Neural cell (in vitro differentiated cells): ENCODE results near the gene FARP1. TPM values are rescaled to one million over a fixed set of nuclear protein-coding genes. Genes with fewer than 3 reads are reported as not detected.

ENCODE experiments used
- H2AFZ ChIP-seq: fragments of 200-600, 300-800 bp; sonication (generic), shearing (Covaris generic); 2 replicates; pipeline ENCODE4 v1.6.0; 2014; ENCODE audit warnings: low read depth, mild to moderate bottlenecking, antibody characterized with exemption, low read length, moderate library complexity
- H3F3A ChIP-seq: fragments of 200-600 bp; shearing (Covaris generic); 2 replicates; pipeline ENCODE4 v1.6.1; 2016; ENCODE audit warnings: mild to moderate bottlenecking, moderate library complexity, mixed read lengths, antibody characterized with exemption, low read length; ENCODE audit not compliant: insufficient read depth, poor library complexity, severe bottlenecking
- H3K27ac ChIP-seq: fragments of 200-600, 300-800 bp; sonication (generic), shearing (Covaris generic); 2 replicates; pipeline ENCODE4 v1.5.1; 2014; ENCODE audit warnings: mild to moderate bottlenecking, low read length, moderate library complexity
- H3K27me3 ChIP-seq: fragments of 300-800, 200-600 bp; sonication (generic), shearing (Covaris generic); 2 replicates; pipeline ENCODE4 v1.6.0; 2014; ENCODE audit warnings: mild to moderate bottlenecking, low read depth, low read length, moderate library complexity; ENCODE audit not compliant: insufficient read depth
- H3K36me3 ChIP-seq: fragments of 300-800, 200-600 bp; sonication (generic), shearing (Covaris generic); 2 replicates; pipeline ENCODE4 v1.5.1; 2014; ENCODE audit warnings: mild to moderate bottlenecking, antibody characterized with exemption, low read length, moderate library complexity; ENCODE audit not compliant: insufficient read depth
- H3K4me2 ChIP-seq: fragments of 300-800, 200-600 bp; sonication (generic), shearing (Covaris generic); 2 replicates; pipeline ENCODE4 v1.6.0; 2014; ENCODE audit warnings: mild to moderate bottlenecking, low read length
- H3K4me3 ChIP-seq: fragments of 300-800, 200-600 bp; sonication (generic), shearing (Covaris generic); 2 replicates; pipeline ENCODE4 v1.5.1; 2014; ENCODE audit warnings: mild to moderate bottlenecking, low read length, moderate library complexity
- H3K79me2 ChIP-seq: fragments of 200-600 bp; shearing (Covaris generic); replicated peaks from 2 replicates; pipeline ENCODE4 v1.6.0; 2014; ENCODE audit warnings: mild to moderate bottlenecking, low read length, moderate library complexity; ENCODE audit not compliant: insufficient read depth
- H3K9ac ChIP-seq: fragments of 300-800, 200-600 bp; sonication (generic), shearing (Covaris generic); 2 replicates; pipeline ENCODE4 v1.6.1; 2016; ENCODE audit warnings: mild to moderate bottlenecking, low read length, mixed read lengths
- H3K9me2 ChIP-seq: fragments of 200-600 bp; shearing (Covaris generic); 2 replicates; pipeline ENCODE4 v1.6.1; 2016; ENCODE audit warnings: mild to moderate bottlenecking, low read length, mixed read lengths; ENCODE audit not compliant: insufficient read depth
- H3K9me3 ChIP-seq: fragments of 200-600, 300-800 bp; sonication (generic), shearing (Covaris generic); 2 replicates; pipeline ENCODE4 v1.6.1; 2016; ENCODE audit warnings: mild to moderate bottlenecking, mixed run types, low read length, moderate library complexity, mixed read lengths
- H4K20me1 ChIP-seq: fragments of 200-600 bp; shearing (Covaris generic); 2 replicates; pipeline ENCODE4 v1.6.1; 2016; ENCODE audit warnings: mild to moderate bottlenecking, mixed run types; ENCODE audit not compliant: insufficient read depth
- CTCF ChIP-seq: fragments of 450-650 bp; IDR thresholded peaks from 2 replicates; pipeline ENCODE4 v1.5.1; 2014; ENCODE audit warnings: antibody characterized with exemption, mild to moderate bottlenecking, moderate library complexity; ENCODE audit not compliant: poor library complexity, severe bottlenecking
- EP300 ChIP-seq: fragments of 450-650 bp; conservative IDR thresholded peaks from 2 replicates; pipeline ENCODE4 v1.6.1; 2014; ENCODE audit warnings: antibody characterized with exemption, mild to moderate bottlenecking, moderate library complexity; ENCODE audit not compliant: poor library complexity, severe bottlenecking
- EZH2 ChIP-seq: fragments of 200-600, 300-800 bp; shearing (Covaris generic), sonication (generic); IDR thresholded peaks from 2 replicates; pipeline ENCODE4 v1.6.1; 2014; ENCODE audit warnings: antibody characterized with exemption, low read length, borderline replicate concordance, mild to moderate bottlenecking; ENCODE audit not compliant: insufficient read depth, poor library complexity, severe bottlenecking
- MXI1 ChIP-seq: fragments of 450-650 bp; conservative IDR thresholded peaks from 2 replicates; pipeline ENCODE4 v1.6.1; 2014; ENCODE audit warnings: antibody characterized with exemption, mild to moderate bottlenecking; ENCODE audit not compliant: poor library complexity, severe bottlenecking
- POLR2AphosphoS5 ChIP-seq: IDR thresholded peaks from 2 replicates; pipeline ENCODE4 v1.6.1; 2012
- RAD21 ChIP-seq: fragments of 450-650 bp; conservative IDR thresholded peaks from 2 replicates; pipeline ENCODE4 v1.6.1; 2014; ENCODE audit warnings: antibody characterized with exemption, mild to moderate bottlenecking, moderate library complexity
- SMC3 ChIP-seq: fragments of 450-650 bp; conservative IDR thresholded peaks from 2 replicates; pipeline ENCODE4 v1.6.1; 2014; ENCODE audit warnings: antibody characterized with exemption, mild to moderate bottlenecking, moderate library complexity; ENCODE audit not compliant: poor library complexity
- TAF1 ChIP-seq: IDR thresholded peaks from 2 replicates; pipeline ENCODE4 v1.6.1; 2012; ENCODE audit warnings: low read depth
- polyA plus RNA-seq: library from polyadenylated mRNA; depleted of rRNA; stranded (reverse); fragments of >200 nt; gene quantifications from 2 replicates; pipeline ENCODE4 v1.2.3, GENCODE V29; 2014
- TF ChIP-seq, protein P1 (sequence below): IDR thresholded peaks from 2 replicates; pipeline ENCODE4 v1.6.1; 2012; ENCODE audit warnings: borderline replicate concordance

FARP1 gene
- polyA plus RNA-seq, 1 donor from 2014 or later: 19.7 TPM

DNA sequence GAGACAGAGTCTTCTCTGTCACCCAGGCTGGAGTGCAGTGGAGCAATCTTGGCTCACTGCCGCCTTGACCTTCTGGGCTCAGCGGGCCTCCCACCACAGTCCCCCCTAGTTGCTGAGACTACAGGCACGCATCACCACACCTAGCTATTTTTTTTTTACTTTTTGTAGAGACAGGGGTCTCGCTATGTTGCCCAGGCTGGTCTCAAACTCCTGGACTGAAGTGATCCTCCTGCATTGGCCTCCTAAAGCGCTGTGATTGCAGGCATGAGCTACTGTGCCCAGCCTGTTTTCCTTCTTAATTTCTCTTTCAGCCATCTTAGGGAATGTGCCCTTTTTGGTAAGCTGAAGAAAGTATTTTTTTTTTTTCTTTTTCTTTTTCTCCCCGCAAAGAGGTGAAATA lies 76.8 kb downstream of the FARP1 start:
- Histone ChIP-seq H4K20me1 (no peaks in the 10 kb centered on the region), H3K9ac (no peak overlapping the region), H3K36me3 (no peaks in the 10 kb centered on the region), H3F3A (no peaks in the 10 kb centered on the region), H3K9me3 (no peaks in the 10 kb centered on the region), H3K4me3 (no peak overlapping the region), H3K9me2 (no peaks in the 10 kb centered on the region), H3K27me3 (no peaks in the 10 kb centered on the region), H3K79me2 (peaks cover 15% of the 10 kb centered on the region), H3K27ac (no peak overlapping the region), H2AFZ (no peak overlapping the region), H3K4me2 (no peak overlapping the region)
- no peak for TF ChIP-seq TAF1
- TF ChIP-seq SMC3: no peak
- TF ChIP-seq, protein P1, sequence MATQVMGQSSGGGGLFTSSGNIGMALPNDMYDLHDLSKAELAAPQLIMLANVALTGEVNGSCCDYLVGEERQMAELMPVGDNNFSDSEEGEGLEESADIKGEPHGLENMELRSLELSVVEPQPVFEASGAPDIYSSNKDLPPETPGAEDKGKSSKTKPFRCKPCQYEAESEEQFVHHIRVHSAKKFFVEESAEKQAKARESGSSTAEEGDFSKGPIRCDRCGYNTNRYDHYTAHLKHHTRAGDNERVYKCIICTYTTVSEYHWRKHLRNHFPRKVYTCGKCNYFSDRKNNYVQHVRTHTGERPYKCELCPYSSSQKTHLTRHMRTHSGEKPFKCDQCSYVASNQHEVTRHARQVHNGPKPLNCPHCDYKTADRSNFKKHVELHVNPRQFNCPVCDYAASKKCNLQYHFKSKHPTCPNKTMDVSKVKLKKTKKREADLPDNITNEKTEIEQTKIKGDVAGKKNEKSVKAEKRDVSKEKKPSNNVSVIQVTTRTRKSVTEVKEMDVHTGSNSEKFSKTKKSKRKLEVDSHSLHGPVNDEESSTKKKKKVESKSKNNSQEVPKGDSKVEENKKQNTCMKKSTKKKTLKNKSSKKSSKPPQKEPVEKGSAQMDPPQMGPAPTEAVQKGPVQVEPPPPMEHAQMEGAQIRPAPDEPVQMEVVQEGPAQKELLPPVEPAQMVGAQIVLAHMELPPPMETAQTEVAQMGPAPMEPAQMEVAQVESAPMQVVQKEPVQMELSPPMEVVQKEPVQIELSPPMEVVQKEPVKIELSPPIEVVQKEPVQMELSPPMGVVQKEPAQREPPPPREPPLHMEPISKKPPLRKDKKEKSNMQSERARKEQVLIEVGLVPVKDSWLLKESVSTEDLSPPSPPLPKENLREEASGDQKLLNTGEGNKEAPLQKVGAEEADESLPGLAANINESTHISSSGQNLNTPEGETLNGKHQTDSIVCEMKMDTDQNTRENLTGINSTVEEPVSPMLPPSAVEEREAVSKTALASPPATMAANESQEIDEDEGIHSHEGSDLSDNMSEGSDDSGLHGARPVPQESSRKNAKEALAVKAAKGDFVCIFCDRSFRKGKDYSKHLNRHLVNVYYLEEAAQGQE: no peak
- no peak for TF ChIP-seq RAD21
- no peak for TF ChIP-seq POLR2AphosphoS5

DNA sequence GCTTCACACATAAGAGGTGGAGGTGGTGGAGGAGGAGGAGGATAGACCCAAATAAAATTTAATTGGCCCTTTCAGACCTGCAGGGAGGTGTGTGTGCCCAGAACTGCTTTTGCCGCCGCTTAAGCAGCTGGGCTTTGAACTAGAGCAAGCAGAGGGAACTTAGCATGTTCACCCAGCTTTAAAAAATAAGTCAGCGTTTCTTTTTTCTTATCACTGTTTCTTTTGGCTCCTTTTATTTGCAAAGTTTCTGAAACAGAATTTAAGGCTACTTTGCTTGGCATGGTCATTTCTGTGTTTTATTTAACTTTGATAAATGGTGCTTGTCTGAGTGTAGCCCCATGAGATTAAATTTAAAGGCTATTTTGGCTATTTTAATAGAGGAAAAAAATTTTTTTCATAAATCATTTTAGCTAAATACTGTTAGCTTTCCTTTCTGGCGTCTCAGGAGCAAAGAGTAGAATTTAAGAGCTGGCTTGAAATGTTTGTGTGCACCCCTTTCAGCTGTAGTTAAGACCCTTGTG lies 77.4 kb downstream of the FARP1 start:
- Histone ChIP-seq H3K27ac (no peak overlapping the region), H3K9me3 (no peaks in the 10 kb centered on the region), H3K79me2 (peaks cover 15% of the 10 kb centered on the region), H3K4me3 (no peak overlapping the region), H3K9ac (no peak overlapping the region), H3K9me2 (no peaks in the 10 kb centered on the region), H2AFZ (no peak overlapping the region), H3K27me3 (no peaks in the 10 kb centered on the region), H3F3A (no peaks in the 10 kb centered on the region), H3K36me3 (no peaks in the 10 kb centered on the region), H3K4me2 (no peak overlapping the region), H4K20me1 (no peaks in the 10 kb centered on the region)
- TF ChIP-seq, protein P1: no peak
- TF ChIP-seq EP300: no peak
- TF ChIP-seq POLR2AphosphoS5: no peak
- no peak for TF ChIP-seq TAF1
- TF ChIP-seq EZH2: no peak
- no peak for TF ChIP-seq RAD21
- no peak for TF ChIP-seq MXI1
- no peak for TF ChIP-seq CTCF
- TF ChIP-seq SMC3: no peak
